GM23338 (cell line): ENCODE measurements around the gene TMEM154. TPM values are rescaled to one million over a fixed set of nuclear protein-coding genes. Genes with fewer than 3 reads are reported as not detected.

Experiments
- ATAC-seq: fragments of 200-7000 bp; cut with Tn5 transposase; 3 replicates; pipeline ENCODE4 v1.9.1; 2020
- DNase-seq: peaks from one replicate; pipeline ENCODE4 v3.0.0-alpha.2; 2015; ENCODE audit warnings: low spot score
- H2AFZ ChIP-seq: fragments of 200-600 bp; sonication (generic); 2 replicates; pipeline ENCODE4 v1.8.0; 2016; ENCODE audit warnings: antibody characterized with exemption, mild to moderate bottlenecking, moderate library complexity
- H3F3A ChIP-seq: fragments of 200-600 bp; sonication (generic); replicated peaks from 2 replicates; pipeline ENCODE4 v1.8.0; 2017; ENCODE audit warnings: antibody characterized with exemption, mixed run types, low read depth
- H3K27ac ChIP-seq: fragments of 200-600 bp; sonication (generic); 2 replicates; pipeline ENCODE4 v1.6.1; 2016; ENCODE audit warnings: low read depth
- H3K27me3 ChIP-seq: fragments of 200-600 bp; sonication (generic); 2 replicates; pipeline ENCODE4 v1.8.0; 2016; ENCODE audit warnings: mild to moderate bottlenecking, mixed run types, moderate library complexity; ENCODE audit not compliant: insufficient read depth
- H3K36me3 ChIP-seq: fragments of 200-600 bp; sonication (generic); 2 replicates; pipeline ENCODE4 v1.8.0; 2016; ENCODE audit warnings: mild to moderate bottlenecking; ENCODE audit not compliant: insufficient read depth
- H3K4me1 ChIP-seq: fragments of 200-600 bp; sonication (generic); 2 replicates; pipeline ENCODE4 v1.8.0; 2016; ENCODE audit warnings: mild to moderate bottlenecking, moderate library complexity; ENCODE audit not compliant: insufficient read depth
- H3K4me2 ChIP-seq: fragments of 200-600 bp; sonication (generic); 2 replicates; pipeline ENCODE4 v1.7.1; 2017; ENCODE audit warnings: mixed run types
- H3K4me3 ChIP-seq: fragments of 200-600 bp; sonication (generic); 2 replicates; pipeline ENCODE4 v1.6.1; 2016; ENCODE audit warnings: mixed run types
- H3K79me2 ChIP-seq: fragments of 200-600 bp; sonication (generic); replicated peaks from 2 replicates; pipeline ENCODE4 v1.8.0; 2017; ENCODE audit warnings: mild to moderate bottlenecking; ENCODE audit not compliant: insufficient read depth
- H3K9me2 ChIP-seq: fragments of 200-600 bp; sonication (generic); 2 replicates; pipeline ENCODE4 v1.8.0; 2017; ENCODE audit not compliant: insufficient read depth
- H4K20me1 ChIP-seq: fragments of 200-600 bp; sonication (generic); replicated peaks from 2 replicates; pipeline ENCODE4 v1.8.0; 2017; ENCODE audit warnings: mild to moderate bottlenecking; ENCODE audit not compliant: insufficient read depth
- H3K27ac Mint-ChIP-seq: 2 replicates; pipeline ENCODE4 v1.8.0; 2020; ENCODE audit warnings: inconsistent platforms, mild to moderate bottlenecking, moderate library complexity, mixed read lengths
- H3K27me3 Mint-ChIP-seq: 3 replicates; pipeline ENCODE4 v1.8.0; 2022; ENCODE audit warnings: low read depth, mild to moderate bottlenecking, moderate library complexity, mixed read lengths, inconsistent platforms; ENCODE audit not compliant: insufficient read depth, poor library complexity
- H3K36me3 Mint-ChIP-seq: 3 replicates; pipeline ENCODE4 v1.8.0; 2021; ENCODE audit warnings: low read depth, mild to moderate bottlenecking, inconsistent platforms, moderate library complexity, mixed read lengths
- H3K4me1 Mint-ChIP-seq: 3 replicates; pipeline ENCODE4 v1.8.0; 2020; ENCODE audit warnings: mild to moderate bottlenecking, inconsistent platforms, mixed read lengths
- H3K4me3 Mint-ChIP-seq: 3 replicates; pipeline ENCODE4 v1.8.0; 2021; ENCODE audit warnings: moderate library complexity, mild to moderate bottlenecking, inconsistent platforms, mixed read lengths
- H3K9me3 Mint-ChIP-seq: 3 replicates; pipeline ENCODE4 v1.8.0; 2020; ENCODE audit warnings: moderate library complexity, mild to moderate bottlenecking, inconsistent platforms, mixed read lengths
- POLR2AphosphoS5 ChIP-seq: IDR thresholded peaks from 2 replicates; pipeline ENCODE4 v1.6.1; 2016; ENCODE audit warnings: antibody characterized with exemption, low read depth
- STAT1 ChIP-seq: IDR thresholded peaks from one replicate; pipeline ENCODE4 v1.6.1; 2016; ENCODE audit warnings: antibody characterized with exemption; ENCODE audit not compliant: unreplicated experiment
- ZNF331 ChIP-seq: fragments of 250-450 bp; sonication (Bioruptor Pico); IDR thresholded peaks from 2 replicates; pipeline ENCODE4 v1.5.0; 2020; ENCODE audit warnings: low read depth, mild to moderate bottlenecking, moderate library complexity
- polyA plus RNA-seq: library from polyadenylated mRNA; unstranded; fragments of >200 nt; fragmentation: Nextera tagmentation; extraction: Ambion mirVana; gene quantifications from 2 replicates; pipeline ENCODE4 v1.2.1, GENCODE V29; 2016
- total RNA-seq: library from RNA; depleted of rRNA; stranded (reverse); fragments of >200 nt; shearing (Covaris generic); gene quantifications from 2 replicates; pipeline ENCODE4 v1.2.3, GENCODE V29; 2014
- TF ChIP-seq, protein P1 (sequence below): IDR thresholded peaks from 2 replicates; pipeline ENCODE4 v1.6.1; 2016; ENCODE audit warnings: antibody characterized with exemption
- TF ChIP-seq, protein P2 (sequence below): fragments of 250-450 bp; sonication (Bioruptor Pico); IDR thresholded peaks from 2 replicates; pipeline ENCODE4 v1.5.0; 2020; ENCODE audit warnings: mild to moderate bottlenecking, moderate library complexity

The TMEM154 gene
- total and polyA plus RNA-seq, 2 experiments from 2014 or later, result 1.0 to 1.7 TPM

DNA sequence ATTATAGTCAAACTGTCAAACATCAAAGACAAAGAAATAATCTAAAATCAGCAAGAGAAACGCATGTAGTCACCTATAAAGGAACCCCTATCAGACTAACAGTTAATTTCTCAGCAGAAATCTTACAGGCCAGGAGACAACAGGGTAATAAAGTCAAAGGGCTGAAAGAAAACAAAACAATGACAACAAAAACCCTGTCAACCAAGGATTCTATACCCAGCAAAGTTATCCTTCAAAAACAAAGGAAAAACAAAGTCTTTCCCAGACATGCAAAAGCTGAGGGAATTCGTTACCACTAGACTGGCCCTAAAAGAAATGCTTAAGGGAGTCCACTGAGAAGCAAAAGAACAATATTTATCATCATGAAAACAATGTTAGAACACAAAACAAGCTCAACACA, 22.1 kb downstream of the TMEM154 start (continued):
- TF ChIP-seq STAT1 (no peak), POLR2AphosphoS5 (no peak)
- TF ChIP-seq, protein P1, sequence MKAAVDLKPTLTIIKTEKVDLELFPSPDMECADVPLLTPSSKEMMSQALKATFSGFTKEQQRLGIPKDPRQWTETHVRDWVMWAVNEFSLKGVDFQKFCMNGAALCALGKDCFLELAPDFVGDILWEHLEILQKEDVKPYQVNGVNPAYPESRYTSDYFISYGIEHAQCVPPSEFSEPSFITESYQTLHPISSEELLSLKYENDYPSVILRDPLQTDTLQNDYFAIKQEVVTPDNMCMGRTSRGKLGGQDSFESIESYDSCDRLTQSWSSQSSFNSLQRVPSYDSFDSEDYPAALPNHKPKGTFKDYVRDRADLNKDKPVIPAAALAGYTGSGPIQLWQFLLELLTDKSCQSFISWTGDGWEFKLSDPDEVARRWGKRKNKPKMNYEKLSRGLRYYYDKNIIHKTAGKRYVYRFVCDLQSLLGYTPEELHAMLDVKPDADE, result no peak

GRCh38 chr4:152655272-152656129, 24.3 kb downstream of the TMEM154 start:
- no peaks in the 10 kb centered on the region for H3K79me2 ChIP-seq
- no peak overlapping the region for H3K4me3 ChIP-seq
- H3K27me3 ChIP-seq, result no peaks in the 10 kb centered on the region
- no peaks in the 10 kb centered on the region for H4K20me1 ChIP-seq
- 0 out of 2 replicates have a peak, but pooled peaks cover 3% of the 10 kb centered on the region for H3K9me2 ChIP-seq
- peak; percentile 67 for ATAC-seq
- no peaks in the 10 kb centered on the region for H3K27me3 Mint-ChIP-seq
- no peak overlapping the region for H3K4me3 Mint-ChIP-seq
- no peak overlapping the region for H3K27ac ChIP-seq
- DNase-seq, result no peak
- no peak for TF ChIP-seq ZNF331 (CRISPR knock-in tag)
- TF ChIP-seq, protein P1, result no peak
- TF ChIP-seq, protein P2, sequence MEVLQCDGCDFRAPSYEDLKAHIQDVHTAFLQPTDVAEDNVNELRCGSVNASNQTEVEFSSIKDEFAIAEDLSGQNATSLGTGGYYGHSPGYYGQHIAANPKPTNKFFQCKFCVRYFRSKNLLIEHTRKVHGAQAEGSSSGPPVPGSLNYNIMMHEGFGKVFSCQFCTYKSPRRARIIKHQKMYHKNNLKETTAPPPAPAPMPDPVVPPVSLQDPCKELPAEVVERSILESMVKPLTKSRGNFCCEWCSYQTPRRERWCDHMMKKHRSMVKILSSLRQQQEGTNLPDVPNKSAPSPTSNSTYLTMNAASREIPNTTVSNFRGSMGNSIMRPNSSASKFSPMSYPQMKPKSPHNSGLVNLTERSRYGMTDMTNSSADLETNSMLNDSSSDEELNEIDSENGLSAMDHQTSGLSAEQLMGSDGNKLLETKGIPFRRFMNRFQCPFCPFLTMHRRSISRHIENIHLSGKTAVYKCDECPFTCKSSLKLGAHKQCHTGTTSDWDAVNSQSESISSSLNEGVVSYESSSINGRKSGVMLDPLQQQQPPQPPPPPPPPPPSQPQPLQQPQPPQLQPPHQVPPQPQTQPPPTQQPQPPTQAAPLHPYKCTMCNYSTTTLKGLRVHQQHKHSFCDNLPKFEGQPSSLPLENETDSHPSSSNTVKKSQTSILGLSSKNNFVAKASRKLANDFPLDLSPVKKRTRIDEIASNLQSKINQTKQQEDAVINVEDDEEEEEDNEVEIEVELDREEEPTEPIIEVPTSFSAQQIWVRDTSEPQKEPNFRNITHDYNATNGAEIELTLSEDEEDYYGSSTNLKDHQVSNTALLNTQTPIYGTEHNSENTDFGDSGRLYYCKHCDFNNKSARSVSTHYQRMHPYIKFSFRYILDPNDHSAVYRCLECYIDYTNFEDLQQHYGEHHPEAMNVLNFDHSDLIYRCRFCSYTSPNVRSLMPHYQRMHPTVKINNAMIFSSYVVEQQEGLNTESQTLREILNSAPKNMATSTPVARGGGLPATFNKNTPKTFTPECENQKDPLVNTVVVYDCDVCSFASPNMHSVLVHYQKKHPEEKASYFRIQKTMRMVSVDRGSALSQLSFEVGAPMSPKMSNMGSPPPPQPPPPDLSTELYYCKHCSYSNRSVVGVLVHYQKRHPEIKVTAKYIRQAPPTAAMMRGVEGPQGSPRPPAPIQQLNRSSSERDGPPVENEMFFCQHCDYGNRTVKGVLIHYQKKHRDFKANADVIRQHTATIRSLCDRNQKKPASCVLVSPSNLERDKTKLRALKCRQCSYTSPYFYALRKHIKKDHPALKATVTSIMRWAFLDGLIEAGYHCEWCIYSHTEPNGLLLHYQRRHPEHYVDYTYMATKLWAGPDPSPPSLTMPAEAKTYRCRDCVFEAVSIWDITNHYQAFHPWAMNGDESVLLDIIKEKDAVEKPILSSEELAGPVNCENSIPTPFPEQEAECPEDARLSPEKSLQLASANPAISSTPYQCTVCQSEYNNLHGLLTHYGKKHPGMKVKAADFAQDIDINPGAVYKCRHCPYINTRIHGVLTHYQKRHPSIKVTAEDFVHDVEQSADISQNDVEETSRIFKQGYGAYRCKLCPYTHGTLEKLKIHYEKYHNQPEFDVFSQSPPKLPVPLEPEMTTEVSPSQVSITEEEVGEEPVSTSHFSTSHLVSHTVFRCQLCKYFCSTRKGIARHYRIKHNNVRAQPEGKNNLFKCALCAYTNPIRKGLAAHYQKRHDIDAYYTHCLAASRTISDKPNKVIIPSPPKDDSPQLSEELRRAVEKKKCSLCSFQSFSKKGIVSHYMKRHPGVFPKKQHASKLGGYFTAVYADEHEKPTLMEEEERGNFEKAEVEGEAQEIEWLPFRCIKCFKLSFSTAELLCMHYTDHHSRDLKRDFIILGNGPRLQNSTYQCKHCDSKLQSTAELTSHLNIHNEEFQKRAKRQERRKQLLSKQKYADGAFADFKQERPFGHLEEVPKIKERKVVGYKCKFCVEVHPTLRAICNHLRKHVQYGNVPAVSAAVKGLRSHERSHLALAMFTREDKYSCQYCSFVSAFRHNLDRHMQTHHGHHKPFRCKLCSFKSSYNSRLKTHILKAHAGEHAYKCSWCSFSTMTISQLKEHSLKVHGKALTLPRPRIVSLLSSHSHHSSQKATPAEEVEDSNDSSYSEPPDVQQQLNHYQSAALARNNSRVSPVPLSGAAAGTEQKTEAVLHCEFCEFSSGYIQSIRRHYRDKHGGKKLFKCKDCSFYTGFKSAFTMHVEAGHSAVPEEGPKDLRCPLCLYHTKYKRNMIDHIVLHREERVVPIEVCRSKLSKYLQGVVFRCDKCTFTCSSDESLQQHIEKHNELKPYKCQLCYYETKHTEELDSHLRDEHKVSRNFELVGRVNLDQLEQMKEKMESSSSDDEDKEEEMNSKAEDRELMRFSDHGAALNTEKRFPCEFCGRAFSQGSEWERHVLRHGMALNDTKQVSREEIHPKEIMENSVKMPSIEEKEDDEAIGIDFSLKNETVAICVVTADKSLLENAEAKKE (CRISPR knock-in tag), result no peak
- H3K36me3 ChIP-seq, result no peaks in the 10 kb centered on the region
- peak overlapping the region; percentile 81 for H2AFZ ChIP-seq
- H3K36me3 Mint-ChIP-seq, result peaks cover 12% of the 10 kb centered on the region; the same call in 2 of the 3 replicates
- peaks cover 6% of the 10 kb centered on the region for H3K4me1 Mint-ChIP-seq
- no peak overlapping the region for H3K4me2 ChIP-seq
- H3K9me3 Mint-ChIP-seq, result peaks cover 20% of the 10 kb centered on the region
- H3F3A ChIP-seq, result no peaks in the 10 kb centered on the region
- peaks cover 8% of the 10 kb centered on the region; the same call in 1 of the 2 replicates for H3K4me1 ChIP-seq
- H3K27ac Mint-ChIP-seq, result no peak overlapping the region
